Astrocyte of the hippocampus (primary cell): ENCODE results near the gene NAGPA.

ENCODE experiments used
- DNase-seq: peaks from one replicate; pipeline ENCODE4 v3.0.0; 2011; ENCODE audit warnings: low read depth, low spot score

Gene NAGPA

DNA sequence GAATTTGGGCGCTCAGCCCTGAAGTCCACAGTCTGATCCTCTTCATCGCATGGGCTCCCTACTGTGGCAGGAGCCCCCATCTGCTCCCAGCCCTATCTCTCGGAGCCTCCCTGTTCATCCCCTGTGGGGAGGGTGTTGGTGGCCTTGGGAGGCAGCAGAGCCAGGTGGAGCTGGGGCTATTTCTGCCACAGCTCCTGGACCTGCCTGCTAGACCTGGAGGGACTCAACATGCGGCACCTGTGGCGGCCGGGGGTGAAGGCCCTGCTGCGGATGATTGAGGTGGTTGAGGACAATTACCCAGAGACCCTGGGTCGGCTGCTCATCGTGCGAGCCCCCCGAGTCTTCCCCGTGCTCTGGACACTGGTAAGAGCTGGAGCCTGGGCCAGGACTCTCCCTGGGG, 30.5 kb downstream of the NAGPA start:
- no peak for DNase-seq

DNA sequence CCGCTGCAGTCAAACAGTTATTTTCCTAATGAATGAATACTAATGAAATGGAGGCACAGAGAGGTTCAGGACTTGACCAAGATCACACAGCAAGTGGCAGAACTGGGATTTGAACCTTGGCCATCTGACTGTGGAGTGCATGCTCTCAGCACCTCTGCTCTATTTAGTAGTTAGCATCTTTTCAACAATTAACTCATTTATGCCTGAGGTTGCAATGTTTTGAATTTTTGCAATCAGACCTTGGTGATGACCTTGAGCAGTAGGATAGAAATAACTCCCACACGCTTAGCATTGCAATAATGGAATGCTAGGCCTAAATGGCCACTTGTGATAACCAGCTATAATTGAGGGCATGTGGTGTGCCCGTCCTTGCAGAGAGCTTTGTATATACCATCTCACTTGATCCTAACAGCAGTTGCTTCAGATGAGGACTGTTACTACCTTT, 31.0 kb downstream of the NAGPA start:
- DNase-seq = no peak

GRCh38 chr16:5001986-5002385, 31.7 kb downstream of the NAGPA start:
- no peak for DNase-seq

DNA sequence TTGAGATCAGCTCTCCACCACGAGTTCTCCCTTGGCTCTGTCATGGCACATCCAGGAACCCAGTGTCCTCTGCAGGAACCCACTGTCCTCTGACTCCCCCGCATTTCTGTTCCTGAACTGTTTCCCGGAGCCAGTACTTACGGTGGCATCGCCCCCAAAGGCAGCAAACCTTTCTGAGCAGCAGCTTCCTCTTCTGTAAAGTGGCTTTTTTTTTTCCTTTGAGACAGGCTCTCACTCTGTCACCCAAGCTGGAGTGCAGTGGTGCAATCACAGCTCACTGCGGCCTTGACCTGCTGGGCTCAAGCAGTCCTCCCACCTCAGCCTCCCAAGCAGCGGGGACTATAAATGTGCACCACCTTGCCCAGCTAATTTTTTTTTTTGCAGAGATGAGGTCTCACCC, 32.2 kb downstream of the NAGPA start:
- DNase-seq = no peak

DNA sequence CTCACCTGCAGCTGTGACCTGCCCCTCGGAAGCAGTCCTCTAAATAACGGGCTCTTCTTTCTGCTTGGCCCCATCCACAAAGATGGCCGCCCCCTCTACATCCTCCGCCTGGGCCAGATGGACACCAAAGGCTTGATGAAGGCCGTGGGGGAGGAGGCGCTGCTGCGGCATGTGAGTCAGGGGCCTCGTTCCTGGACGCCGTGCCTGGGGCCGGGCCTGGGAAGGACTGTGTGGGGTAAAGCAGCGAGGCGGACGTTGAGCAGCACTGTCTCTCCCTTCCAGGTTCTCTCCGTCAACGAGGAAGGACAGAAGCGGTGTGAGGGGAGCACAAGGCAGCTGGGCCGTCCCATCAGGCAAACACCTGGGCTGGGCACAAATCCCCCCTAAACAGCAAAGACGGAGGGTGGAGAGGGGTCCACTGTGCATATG, 33.1 kb downstream of the NAGPA start:
- DNase-seq = no peak

DNA sequence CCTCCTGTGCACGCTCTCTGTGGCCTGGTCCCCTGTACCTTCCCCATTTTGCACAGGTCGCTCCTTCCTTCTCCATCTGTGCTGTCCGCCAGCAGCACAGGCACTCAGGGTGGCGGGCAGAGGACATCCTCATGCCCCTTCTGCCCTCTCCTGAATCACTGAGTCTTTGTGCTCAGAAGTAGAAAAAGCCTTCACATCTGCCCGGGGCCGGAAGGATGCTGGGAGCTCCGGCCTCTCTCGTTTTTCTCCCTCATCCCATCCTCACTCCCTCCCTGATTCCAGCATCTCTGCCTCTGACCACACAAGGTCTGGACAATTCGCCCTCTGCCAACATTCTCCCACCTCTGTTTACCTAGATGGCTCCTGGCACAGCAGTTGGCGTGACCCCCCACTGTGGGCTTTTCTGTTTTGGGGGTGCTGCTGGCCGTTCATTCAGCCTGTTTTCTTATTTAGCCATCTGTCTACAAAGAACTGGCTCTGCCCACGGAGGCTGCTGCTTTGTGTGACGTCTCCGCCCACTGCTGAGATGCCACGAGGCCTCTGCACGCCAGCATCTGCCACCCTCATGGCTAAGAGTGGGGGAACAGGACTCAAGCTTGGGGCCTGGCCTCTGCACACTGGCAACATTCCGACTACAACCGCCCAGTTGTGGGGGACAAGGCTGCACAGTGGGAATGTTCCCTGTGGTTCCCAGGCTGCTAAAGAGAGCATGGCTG, 38.9 kb downstream of the NAGPA start:
- no peak for DNase-seq

DNA sequence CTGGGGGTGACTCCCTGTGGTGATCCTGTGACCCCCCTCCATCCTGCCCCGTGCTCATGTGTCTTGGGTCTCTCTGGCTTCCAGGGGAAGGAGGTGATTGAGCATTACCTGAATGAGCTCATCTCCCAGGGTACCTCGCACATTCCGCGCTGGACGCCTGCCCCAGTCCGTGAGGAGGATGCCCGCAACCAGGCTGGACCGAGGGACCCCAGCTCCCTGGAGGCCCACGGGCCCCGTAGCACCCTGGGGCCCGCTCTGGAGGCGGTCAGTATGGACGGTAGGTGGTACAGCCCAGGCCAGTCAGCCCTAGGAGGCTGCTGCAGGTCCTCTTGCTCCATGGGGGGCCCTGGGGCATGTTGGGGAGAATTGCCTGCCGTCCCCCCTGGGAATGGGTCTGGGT, 42.0 kb downstream of the NAGPA start:
- DNase-seq = no peak

DNA sequence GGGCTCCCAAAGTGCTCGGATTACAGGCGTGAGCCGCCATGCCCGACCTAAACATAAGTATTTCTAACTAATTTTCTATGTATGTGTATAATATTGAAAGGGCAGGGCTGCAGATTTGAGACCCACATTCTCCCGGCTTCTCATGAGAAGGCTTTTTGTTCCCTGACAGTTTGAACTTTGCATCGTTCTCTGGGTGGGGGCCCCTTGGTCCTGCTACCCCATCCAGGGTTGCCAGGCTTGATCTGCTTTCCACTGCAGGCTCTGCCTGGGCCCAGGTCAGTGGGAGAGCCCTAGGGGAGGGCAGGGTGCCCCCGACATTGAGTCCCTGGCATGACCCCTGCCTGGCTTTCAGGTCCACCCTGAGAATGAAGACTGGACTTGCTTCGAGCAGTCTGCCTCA, 43.3 kb downstream of the NAGPA start:
- no peak for DNase-seq

DNA sequence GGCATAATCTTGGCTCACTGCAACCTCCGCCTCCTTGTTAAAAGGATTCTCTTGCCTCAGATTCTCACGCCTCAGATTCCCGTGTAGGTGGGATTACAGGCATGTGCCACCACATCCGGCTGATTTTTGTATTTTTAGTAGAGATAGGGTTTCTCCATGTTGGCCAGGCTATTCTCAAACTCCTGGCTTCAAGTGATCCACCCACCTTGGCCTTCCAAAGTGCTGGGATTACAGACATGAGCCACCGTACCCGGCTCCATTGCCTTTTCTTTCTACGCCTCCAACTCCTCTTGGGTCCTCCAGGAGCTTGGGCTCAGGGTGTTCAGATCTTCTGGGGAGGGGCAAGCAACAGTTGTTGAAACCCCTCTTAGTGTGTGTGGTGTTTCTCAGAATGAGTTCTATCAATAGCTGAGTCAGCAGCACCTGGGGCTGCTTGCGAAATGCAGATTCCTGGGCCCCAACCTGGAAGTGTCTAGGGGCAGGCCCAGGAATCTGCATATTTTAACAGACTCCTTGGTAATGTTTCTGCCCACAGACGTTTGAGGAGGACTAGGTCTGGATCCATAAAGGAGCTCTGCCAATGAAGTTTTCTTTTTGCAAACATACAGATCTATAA, 44.2 kb downstream of the NAGPA start:
- DNase-seq = no peak

GRCh38 chr16:4988647-4989046, 45.1 kb downstream of the NAGPA start:
- no peak for DNase-seq

GRCh38 chr16:4987580-4988374, 46.0 kb downstream of the NAGPA start:
- no peak for DNase-seq

GRCh38 chr16:4987250-4987579, 46.5 kb downstream of the NAGPA start:
- DNase-seq = no peak

- no peak for DNase-seq
Measured at GRCh38 chr16:4984174-4984990, 49.4 kb downstream of the NAGPA start.

GRCh38 chr16:4982056-4982867, 51.5 kb downstream of the NAGPA start:
- DNase-seq = no peak

DNA sequence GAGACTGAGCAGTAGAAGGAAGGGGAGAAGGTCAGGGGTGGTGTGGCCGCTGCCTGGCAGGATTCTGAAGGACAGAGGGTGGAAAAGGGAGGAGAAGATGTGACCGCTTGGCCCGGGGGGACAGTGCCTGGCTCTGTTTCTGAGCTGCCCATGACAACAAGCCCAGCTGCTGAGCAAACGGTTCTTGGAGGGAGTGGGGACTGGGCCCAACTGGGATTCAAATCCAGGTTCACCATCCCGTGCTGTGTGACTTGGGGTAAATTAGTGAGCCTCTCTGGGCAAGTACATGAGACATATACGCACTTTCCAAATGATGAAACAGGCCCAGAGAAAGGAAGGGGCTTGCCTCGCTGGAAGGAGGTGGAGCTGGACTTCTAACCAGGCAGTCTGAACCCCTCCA, 52.3 kb downstream of the NAGPA start:
- no peak for DNase-seq

DNA sequence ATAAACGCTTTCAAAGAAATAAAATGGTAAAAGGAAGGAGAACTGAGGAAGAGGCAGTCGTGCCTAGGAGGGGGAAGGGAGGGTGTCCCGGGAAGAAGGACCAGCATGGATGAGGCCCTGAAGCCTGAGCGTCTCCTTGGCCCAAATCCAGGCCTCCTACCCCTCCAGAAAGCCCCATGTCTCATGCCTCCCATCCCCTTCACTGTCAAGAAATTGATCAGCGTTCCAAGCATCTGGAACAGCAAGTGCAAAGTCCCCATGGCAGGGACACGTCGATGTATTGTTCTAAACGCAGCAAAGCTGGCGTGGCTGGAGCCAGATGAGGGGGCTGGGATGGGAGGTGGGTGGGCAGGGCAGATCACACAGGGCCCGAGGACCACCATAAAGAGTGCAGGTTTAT, 53.0 kb downstream of the NAGPA start:
- DNase-seq = no peak

GRCh38 chr16:4979736-4980660, 53.7 kb downstream of the NAGPA start:
- DNase-seq = no peak

- no peak for DNase-seq
Measured at GRCh38 chr16:4979164-4979563, 54.6 kb downstream of the NAGPA start.

DNA sequence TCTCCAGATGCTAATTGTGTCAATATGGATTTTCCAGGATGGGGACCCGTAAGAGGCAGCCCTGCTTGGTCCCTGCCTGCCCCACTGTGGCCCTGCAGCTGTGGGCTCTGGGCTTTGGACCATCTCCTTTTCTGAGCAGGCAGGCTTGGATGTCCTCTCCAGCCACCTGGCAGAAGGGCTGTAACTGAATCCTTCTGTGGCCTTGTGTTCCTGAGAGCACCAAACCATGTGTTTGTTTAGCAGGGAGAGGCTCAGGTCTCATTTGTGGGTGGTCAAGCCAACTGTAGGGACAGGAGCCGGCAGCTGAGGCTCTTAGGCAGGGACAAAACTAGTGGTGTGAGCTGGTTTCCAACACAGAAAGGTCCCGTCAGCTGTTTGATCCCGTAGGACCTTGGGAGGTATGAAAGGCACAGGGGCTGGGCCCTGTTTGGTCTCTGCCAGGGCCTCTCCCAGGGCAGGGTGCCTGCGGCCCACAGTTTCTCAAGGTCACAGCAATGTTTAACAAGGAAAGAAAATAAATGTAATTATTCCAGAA, 57.1 kb downstream of the NAGPA start:
- DNase-seq = no peak

DNA sequence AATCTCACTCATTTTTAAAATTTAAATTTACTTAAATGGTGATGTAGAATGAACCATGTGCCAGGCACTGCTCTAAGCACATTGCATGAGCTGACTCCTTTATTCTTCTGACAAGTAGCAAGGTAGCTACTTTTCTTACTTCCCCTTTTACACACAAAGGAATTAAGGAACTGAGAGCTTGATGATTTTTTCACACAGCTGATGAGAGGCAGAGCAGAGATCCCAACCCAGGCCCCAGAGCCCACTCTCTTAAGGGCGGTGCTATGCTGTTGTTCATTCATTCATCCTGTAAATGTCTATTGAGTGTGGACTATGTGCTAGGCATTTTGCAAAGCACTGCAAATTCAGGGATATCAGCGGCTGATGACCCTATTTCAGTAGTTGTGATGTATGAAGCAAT, 57.7 kb downstream of the NAGPA start:
- no peak for DNase-seq
